GM19240 (cell line): ENCODE measurements around the gene COG8.
"Not testable (repeated sequence)": the region's sequence is repeated elsewhere in the genome, so short reads cannot be mapped to it uniquely, and the experiment has no call there.

Experiments used
- DNase-seq: peaks from one replicate; pipeline ENCODE4 v3.0.0; 2011; ENCODE audit warnings: low spot score; ENCODE audit not compliant: insufficient read length

Gene COG8, protein sequence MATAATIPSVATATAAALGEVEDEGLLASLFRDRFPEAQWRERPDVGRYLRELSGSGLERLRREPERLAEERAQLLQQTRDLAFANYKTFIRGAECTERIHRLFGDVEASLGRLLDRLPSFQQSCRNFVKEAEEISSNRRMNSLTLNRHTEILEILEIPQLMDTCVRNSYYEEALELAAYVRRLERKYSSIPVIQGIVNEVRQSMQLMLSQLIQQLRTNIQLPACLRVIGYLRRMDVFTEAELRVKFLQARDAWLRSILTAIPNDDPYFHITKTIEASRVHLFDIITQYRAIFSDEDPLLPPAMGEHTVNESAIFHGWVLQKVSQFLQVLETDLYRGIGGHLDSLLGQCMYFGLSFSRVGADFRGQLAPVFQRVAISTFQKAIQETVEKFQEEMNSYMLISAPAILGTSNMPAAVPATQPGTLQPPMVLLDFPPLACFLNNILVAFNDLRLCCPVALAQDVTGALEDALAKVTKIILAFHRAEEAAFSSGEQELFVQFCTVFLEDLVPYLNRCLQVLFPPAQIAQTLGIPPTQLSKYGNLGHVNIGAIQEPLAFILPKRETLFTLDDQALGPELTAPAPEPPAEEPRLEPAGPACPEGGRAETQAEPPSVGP

DNA sequence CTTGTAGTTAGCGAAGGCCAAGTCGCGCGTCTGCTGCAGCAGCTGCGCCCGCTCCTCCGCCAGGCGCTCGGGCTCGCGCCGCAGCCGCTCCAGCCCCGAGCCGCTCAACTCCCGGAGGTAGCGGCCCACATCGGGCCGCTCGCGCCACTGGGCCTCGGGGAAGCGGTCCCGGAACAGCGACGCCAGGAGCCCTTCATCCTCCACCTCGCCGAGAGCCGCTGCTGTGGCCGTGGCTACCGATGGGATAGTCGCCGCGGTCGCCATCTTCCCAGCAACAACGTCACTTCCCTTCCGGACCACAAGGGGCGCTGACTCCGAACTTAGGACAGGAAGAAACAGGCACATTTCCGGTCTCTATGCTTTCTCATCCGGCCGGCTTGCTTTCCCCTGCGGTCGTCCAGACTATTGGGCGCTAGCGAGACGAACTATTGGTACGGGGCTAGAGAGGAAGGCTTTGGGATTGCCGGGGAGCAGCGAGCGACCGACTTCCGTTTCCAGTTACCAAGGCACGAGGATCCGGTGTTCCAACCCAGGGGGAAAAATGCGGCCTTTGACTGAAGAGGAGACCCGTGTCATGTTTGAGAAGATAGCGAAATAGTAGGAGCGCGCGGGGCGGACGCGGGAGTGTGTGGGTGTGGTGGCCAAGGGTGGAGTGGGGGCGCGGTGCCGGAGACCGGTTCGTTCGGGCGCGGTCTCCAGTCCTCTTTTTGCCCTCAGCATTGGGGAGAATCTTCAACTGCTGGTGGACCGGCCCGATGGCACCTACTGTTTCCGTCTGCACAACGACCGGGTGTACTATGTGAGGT lies at the start of gene COG8, which contains the start of gene NIP7:
COG8 (minus strand) TSS at position 276 of the 806 bp plus-strand sequence; CDS start at position 264, 12 bp downstream.
NIP7 (plus strand) TSS at position 484 of the 806 bp plus-strand sequence; CDS start at position 542, 58 bp downstream.
- peak; percentile 83 for DNase-seq

DNA sequence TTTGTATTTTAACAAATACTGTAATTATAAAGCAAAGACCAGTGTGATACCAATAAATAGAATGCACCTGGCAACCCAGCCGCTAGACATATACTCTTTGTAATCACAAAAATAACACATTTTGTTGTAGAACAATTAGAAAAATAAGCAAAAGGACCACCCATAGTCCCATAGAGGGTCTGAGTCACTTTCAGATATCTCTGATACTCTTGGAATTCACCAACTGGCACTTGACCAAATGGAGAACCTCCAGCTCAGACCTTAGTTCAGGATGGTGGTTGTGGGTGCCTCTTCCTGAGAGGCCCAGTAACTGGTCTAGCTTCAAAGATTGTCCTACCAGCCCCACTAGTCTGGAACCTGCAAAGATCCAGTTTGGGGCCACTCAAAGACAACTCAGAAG lies 47.2 kb upstream of the COG8 start:
- no peak for DNase-seq

DNA sequence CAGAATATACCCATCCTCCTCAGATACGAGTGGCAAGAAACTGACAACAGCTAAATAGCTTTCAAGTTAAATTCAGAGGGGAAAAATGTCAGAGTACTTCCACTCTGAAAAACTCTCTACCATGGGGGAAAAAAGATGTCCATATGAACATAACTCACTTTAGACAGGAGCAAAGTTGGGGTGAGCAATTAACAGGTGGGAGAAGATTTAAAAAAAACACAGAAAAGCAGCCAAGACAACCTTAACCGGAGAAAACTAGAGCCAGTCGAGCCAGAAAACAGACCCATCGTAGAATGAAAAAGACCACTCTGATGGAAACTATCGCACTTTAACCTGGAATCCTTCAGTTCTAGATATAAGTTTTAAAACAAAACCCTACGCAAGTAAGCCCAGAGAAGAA lies 45.6 kb upstream of the COG8 start:
- no peak for DNase-seq

DNA sequence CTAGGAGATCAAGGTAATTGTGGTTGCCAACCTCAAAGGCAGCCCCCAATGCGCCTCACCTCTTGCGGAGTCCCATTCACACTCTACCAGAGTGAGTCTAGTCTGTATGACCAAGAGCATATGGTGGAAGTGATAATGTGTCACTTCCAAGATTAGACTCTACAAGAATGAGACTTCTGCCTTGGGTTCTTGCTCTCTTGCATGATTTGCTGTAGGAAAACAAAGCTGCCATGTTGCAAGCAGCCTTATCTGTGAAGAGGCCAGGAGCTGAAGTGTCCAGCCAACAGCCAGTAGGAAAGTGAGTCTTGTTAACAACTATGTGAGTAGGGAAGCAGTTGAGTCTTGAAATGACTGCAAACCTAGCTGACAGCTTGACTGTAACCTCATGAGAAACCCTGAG lies 43.1 kb upstream of the COG8 start:
- no peak for DNase-seq

DNA sequence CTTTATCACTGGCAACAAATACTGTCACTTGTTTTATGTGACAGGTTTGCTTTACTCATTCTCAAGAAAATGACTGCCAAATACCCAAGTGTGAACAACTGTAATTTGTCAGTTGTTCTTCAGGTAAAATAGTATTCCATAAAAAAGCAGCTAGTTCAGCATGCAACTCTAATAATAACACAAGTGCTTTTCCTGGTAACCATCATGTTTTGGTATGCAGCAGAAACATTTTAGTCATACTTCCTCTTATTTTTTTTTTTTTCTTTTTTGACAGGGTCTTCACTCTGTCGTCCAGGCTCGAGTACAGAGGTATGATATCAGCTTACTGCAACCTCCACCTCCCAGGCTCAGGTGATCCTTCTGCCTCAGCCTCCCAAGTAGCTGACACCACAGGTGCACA lies 41.9 kb upstream of the COG8 start:
- DNase-seq: no peak

DNA sequence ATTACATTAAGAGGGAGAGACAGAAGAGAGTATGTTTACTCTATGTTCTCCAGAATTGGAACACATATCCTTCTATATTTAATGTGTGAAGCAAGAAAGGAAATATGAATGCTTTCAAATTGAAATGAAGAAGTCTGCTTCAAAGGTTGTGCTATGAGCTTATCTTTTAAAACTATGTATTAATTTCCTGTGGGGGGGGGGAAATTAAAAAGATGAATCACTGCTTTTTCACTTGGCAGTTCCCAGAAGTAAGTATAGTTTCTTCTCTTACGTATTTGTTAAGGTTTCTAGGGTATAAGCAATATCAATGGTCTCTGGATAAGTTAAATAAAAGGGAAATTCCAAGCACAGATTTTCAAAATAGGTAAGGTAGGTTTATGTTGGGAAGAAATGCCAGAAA lies 39.4 kb upstream of the COG8 start:
- no peak for DNase-seq

DNA sequence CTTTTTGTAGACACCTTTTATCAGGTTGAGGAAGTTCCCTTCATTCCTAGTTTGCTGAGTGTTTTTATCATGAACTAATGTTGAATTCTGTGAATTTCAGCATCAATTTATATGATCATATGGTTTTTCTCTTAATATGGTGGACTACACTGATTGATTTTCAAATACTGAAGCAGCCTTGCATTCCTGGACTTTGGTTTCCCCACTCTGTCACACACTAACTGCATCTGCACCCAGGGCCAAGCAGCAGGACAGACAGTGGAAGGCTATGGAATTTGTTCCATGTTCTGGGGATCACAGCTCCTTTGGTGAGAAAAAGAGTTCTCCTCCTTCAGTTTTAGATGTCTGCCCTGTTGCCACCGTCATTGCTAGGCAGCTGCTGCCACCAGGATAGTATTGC lies 38.7 kb upstream of the COG8 start:
- no peak for DNase-seq

DNA sequence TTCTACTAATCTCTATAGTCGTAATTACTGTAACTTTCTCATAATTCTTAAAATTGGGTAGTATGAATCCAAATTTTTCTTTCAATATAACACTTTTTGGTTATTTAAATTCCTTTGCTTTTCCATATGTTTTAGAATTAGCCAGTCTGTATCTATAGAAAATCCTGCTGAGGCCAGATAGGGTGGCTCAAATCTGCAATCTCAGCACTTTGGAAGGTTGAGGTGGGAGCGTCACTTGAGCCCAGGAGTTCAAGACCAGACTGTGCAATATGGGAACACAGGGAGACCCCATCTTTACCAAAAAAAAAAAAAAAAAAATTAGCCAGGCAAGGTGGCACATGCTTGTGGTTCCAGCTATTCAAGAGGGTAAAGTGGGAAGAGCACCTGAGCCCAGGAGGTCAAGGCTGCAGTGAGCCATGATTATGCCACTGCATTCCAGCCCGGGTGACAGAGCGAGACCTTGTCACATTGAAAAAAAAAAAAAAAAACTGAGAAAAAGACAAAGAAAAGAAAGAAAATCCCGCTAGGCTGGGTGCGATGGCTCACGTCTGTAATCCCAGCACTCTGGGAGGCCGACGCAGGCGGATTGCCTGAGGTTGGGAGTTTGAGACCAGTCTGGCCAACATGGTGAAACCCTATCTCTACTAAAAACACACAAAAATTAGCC lies 37.2 kb upstream of the COG8 start:
- DNase-seq: no peak

DNA sequence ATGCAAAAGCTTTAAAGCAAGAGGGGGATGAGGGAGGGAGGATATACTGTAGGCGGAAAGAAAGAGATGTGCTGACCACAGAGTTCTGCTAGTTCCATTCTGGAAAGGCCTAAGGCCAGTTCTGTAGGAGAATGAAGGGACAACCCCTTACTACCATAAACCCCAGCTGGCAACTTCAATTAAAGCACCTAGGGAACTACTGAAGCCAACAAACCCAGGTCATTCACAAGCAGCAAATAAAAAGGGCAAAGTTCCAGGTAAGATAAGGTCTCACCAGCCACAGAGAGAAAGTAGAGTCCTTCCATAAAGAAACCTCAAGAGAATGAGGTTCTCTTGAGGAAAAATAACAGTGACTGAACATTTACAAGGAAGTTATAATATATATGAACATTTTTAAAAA lies 33.7 kb upstream of the COG8 start:
- DNase-seq: no peak

DNA sequence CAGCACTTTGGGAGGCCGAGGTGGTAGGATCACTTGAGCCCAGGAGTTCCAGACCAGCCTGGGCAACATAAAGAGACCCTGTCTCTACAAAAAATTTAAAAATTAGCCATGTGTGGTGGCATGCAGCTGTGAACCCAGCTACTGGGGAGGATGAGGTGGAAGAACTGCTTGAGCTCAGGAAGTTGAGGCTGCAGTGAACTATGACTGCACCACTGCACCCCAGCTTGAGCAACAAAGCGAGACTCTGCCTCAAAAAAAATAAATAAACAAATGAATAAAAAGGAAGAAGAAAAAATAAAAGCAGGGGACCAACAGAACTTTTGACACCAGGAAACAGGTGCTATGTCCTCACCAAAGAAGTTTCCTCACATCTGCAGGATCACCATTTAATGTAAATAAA lies 32.2 kb upstream of the COG8 start:
- no peak for DNase-seq

DNA sequence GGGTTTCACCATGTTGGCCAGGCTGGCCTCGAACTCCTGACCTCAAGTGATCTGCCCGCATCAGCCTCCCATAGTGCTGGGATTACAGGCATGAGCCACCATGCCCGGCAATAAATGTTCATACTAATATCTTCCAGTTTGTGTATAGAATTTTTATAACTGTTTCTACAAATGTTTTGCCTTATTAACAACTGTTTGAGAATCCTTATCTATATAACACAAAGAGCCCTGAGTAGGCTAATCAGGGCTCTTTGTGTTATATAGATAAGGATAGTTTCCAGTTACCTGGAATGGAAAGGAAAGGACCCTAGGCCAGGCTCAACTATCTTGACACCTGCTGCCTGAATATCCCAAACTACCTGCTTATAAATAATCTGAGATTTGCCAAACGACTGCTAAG lies 29.5 kb upstream of the COG8 start:
- DNase-seq: no peak

DNA sequence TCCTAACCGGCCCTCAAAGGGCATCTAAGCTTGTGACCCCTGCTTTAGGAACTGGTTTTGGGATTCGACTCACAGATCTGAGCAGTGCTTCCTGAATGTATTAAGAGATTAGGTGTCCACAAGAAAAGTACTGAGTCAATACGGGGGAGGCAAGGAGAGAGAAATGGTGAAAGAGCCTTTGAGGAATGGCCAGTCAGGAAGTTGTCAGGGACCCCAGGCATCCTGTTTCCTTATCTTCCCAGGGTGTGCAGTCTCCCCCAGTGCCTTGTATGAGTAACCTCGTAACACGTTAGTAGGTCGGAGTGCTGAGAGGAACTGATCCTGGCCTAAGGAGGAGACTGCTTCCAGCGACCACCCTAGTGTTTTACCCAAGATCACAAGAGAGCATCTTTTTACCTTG lies 28.6 kb upstream of the COG8 start:
- no peak for DNase-seq

DNA sequence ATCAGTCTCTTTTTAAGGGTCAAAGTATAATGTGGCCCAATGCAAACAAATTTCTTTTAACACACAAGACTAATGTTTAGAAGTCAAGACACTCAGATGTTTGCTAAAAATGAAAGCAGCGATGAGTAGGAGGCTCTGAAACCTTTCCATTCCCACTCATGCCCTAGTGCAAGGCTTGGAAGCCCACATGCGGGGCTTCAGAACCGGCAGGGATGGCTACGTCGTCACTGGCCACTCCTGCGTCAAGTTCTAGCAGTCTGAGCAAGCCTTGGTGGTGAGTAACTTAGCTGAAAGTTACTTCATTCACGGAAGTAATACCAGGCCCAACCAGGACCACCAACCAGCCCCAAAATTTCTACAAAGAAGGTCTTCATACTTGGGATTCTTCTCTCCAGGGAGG lies 27.1 kb upstream of the COG8 start:
- no peak for DNase-seq

DNA sequence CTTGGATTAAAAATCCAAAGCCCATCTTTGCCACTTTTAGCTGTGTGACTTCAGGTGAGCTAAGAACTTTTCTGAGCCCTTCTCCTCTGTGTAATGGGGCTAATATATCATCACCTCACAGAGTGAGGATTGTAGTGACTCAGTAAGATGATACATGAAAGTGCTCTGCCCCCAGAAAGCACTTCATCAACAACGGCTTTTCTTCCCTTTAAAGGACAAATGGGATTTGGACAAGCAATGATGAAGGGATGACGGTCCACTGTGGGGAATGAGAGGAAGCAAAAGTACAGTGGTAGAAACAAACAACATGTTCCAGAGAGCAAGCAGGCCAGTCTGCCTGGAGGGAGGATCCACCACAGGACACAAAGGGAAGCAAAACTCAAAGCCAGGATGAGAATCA lies 26.5 kb upstream of the COG8 start:
- no peak for DNase-seq

DNA sequence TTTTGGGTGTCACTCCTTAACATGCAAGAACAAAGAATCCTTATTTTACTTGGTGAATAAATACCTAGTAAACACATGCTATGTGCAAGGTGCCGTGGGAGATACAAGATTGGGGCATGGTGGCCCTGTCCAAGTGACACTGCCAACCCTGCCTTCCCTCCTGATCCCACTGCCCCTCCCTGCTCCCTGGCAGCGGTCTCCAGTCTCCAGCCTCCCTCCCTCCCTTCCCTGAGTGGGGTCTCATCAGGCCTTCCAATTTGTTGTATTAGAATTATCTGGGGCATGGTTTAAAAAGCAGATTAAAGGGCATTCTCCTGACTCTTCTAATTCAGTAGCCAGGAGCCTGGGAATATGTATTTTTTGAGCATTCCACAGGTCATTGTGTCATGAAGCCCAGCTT lies 24.7 kb upstream of the COG8 start:
- DNase-seq: no peak

DNA sequence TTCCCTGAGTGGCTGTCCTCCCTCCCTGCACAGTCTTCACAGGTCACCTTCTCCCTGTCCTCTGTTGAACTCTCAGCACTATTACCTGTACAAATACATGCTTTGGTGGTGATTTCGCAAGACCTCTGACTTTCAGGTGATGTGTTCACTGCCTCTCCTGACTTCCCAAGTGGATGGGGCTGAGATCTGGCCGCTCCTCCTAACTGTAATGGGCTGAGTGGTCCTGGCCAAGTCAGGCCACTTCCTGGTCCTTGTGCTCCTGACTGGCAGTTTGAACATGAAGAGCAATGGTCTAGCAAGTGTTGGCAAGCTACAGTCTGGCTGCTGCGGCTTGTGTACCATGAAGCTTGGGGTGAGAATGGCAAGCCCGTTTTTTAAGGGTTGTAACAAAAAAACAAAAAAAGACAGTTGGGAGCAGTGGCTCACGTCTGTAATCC lies 23.9 kb upstream of the COG8 start:
- DNase-seq: no peak

DNA sequence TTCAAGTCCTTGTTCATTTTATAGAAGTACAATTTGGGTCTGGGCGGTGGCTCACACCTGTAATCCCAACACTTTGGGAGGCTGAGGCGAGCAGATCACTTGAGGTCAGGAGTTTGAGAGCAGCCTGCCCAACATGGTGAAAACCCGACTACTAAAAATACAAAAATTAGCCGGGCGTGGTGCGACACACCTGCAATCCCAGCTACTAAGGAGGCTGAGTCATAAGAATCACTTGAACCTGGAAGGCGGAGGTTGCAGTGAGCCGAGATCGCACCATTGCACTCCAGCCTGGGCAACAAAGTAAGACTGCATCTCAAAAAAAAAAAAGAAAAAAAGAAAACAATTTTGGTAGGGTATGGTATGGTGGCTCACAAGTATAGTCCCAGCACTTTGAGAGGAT lies 20.7 kb upstream of the COG8 start:
- DNase-seq: not testable (repeated sequence)

DNA sequence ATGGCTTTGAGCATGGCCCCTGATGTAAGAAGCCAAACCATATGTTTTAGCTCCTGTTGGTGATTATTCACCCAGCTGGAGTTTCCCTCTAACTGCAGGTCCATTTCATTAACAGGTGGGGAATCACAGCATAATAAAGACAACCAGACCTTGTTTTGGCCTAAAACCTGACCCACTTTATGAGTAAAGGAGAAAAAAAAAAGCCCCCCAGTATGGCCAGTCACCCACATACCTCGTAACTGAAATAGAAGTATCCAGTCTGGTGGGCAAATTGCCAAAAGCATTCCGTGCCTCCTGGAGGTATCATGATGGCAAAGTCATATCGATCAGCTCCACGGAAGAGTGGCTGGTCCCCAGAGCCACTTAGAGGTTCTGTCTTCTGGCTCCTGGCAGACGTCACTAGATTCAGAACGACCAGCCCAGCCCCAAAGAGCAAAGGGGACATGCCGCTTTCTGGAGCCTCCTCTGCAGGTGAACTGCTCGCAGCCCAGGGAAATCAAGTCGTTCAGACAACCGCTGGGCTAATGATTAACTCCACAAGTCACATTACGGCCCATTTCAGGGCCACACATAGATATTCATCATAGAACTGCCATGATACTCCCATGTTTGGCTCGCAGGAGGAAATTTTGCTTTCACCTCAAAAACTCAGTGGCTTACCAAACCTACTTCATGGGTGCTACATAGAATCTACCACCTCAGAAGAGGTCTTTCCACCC lies 12.1 kb upstream of the COG8 start, which contains the start of gene TMED6:
TMED6 (minus strand) TSS at position 478 of the 719 bp plus-strand sequence; CDS start at position 445, 33 bp downstream.
- DNase-seq: no peak

DNA sequence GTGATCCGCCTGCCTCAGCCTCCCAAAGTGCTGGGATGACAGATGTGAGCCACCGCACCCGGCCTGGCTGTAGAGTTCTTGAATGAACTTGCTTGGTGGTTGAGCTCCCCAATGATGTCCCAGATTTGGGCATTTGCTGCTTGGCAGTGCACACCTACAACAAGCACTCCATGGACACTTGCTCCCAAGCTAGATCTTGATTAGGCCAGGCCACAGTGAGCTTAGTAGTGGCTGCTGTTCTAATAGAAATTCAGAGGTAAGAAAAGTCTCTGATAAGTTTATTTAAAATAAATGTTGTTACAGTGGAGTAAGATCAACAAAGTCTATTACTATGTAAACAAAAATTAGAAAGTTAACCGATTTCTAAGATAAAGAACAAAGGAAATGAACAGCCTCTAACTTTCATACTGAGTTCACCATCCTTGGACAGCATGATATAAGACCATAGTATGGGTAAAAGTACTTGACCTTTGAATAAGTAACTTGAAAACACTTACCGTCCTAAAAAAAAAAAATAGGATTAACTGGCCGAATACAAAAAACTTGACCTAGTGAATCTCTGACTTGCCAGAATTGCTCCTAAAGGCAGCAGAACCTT lies 11.3 kb upstream of the COG8 start:
- DNase-seq: no peak

DNA sequence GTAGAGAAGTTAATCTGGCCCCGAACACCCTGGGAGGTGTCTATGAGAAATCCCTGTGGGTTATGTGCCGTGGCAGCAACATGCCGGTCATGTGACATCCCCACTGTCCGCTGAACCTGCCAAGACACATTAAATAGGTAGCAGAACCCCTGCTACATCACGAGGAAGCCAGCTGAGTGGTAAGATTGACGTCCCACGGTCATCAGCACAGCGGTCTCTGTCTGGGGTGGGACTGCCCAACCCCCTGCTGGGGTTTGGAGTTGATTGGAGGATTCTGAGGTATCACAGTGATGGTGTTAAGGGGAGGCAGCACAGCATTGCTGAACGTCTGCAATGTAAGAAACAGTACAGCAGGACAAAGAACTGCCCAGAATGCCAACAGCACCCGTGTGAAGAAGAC lies 10.2 kb upstream of the COG8 start:
- DNase-seq: no peak
